Measurements from ENCODE around the gene GRM3.

GRM3 gene

DNA sequence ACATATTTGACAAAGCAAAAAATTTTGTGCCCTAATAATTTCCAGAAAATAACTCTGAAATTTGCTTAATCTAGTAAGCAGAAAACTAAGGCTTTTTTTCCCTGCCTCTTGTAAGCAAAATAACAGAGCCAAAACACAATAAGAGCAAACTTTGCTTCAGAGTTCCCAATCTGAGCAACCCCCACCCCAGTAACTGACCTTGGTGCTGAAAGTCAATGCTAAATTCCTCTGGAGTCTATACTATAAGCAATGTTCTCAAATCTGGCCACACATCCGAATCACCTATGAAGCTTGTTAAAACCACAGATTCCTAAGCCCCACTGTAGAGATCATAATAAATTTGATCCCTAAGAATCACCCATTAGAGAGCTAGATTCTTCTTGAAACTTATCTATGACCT, 265.2 kb downstream of the GRM3 start:
- no peak for DNase-seq

DNA sequence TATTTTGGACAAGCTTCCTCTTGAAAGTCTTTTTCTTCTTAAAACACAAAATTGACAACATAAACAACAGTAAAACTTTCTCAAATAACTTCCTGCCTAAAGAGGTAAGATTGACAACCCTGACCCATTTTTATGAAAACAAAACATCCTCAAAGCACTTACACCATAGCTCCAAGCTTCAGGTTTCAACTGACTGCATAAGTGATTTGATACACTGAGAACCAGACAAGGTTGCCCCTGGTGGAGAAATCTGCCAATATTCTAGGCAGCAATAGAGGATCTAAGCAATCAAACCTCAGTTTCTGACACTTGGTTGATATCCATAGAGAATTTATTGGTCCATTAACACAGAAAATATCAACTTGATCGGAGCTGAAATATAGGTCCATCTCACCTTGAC, 267.9 kb downstream of the GRM3 start:
- DNase-seq: no peak

DNA sequence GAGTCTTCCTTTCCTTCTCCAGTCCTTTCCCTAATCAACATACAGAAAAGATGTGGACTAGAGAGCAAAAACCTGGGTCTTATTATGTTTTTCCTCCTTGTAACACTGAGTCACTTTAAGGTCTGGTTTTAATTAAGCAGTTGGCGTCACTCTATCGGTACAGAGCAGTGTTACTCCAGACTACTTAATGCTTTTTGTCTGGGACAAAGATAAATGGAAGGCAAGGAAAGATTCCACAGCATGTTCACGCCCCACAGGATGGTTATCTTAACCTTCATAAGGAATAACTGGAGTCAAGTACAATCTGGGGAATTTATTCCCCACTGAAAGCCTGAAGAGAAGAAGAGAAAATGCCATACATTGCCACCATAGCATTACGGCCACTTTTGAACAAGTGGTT, 270.0 kb downstream of the GRM3 start:
- DNase-seq: no peak
